HepG2 (cell line): ENCODE measurements around the gene NINL. TPM values are rescaled to one million over a fixed set of nuclear protein-coding genes. Genes with fewer than 3 reads are reported as not detected.

Experiments
- AGO2 ChIP-seq: fragments of 200-400 bp; formaldehyde crosslinking; optimal IDR thresholded peaks from 2 replicates; pipeline ENCODE3; 2017; ENCODE audit warnings: mild to moderate bottlenecking, low read depth, low read length, moderate library complexity
- AHR ChIP-seq: IDR thresholded peaks from 2 replicates; pipeline ENCODE4 v1.6.1; 2018; ENCODE audit warnings: missing genetic modification reagents, missing compliant biosample characterization
- CCAR2 ChIP-seq: fragments of 200-400 bp; formaldehyde crosslinking; optimal IDR thresholded peaks from 2 replicates; pipeline ENCODE3; 2018; ENCODE audit warnings: low read depth, mild to moderate bottlenecking, low read length, moderate library complexity
- CCDC6 ChIP-seq: sonication (generic); formaldehyde crosslinking; IDR thresholded peaks from 2 replicates; pipeline ENCODE4 v1.8.1; 2022; ENCODE audit warnings: mild to moderate bottlenecking, missing genetic modification reagents, moderate library complexity
- EHMT2 ChIP-seq: fragments of 200-600 bp; sonication (generic); IDR thresholded peaks from 2 replicates; pipeline ENCODE4 v1.7.0; 2017; ENCODE audit warnings: antibody characterized with exemption, low read depth, low read length, borderline replicate concordance
- FOXK2 ChIP-seq: fragments of 450-650 bp; IDR thresholded peaks from 2 replicates; pipeline ENCODE4 v1.6.1; 2016
- MIXL1 ChIP-seq: IDR thresholded peaks from 2 replicates; pipeline ENCODE4 v1.6.1; 2016
- NCOA1 ChIP-seq: sonication (generic); formaldehyde crosslinking; IDR thresholded peaks from 2 replicates; pipeline ENCODE4 v1.9.0; 2021; ENCODE audit warnings: missing genetic modification reagents
- NFKB2 ChIP-seq: sonication (generic); formaldehyde crosslinking; IDR thresholded peaks from 2 replicates; pipeline ENCODE4 v1.4.0; 2020; ENCODE audit warnings: missing genetic modification reagents, borderline replicate concordance
- PRDM10 ChIP-seq: sonication (generic); formaldehyde crosslinking; IDR thresholded peaks from 2 replicates; pipeline ENCODE4 v1.4.0; 2020; ENCODE audit warnings: low read depth, missing genetic modification reagents
- PRDM15 ChIP-seq: sonication (generic); formaldehyde crosslinking; IDR thresholded peaks from 2 replicates; pipeline ENCODE4 v1.4.0; 2020; ENCODE audit warnings: missing genetic modification reagents
- TBP ChIP-seq: sonication (generic); formaldehyde crosslinking; IDR thresholded peaks from 2 replicates; pipeline ENCODE4 v1.5.0; 2020; ENCODE audit warnings: missing genetic modification reagents
- THAP8 ChIP-seq: sonication (generic); formaldehyde crosslinking; IDR thresholded peaks from 2 replicates; pipeline ENCODE4 v1.5.1; 2020; ENCODE audit warnings: missing genetic modification reagents, mild to moderate bottlenecking, borderline replicate concordance
- ZNF280B ChIP-seq: sonication (generic); formaldehyde crosslinking; IDR thresholded peaks from 2 replicates; pipeline ENCODE4 v1.5.0; 2020; ENCODE audit warnings: missing genetic modification reagents, mild to moderate bottlenecking, borderline replicate concordance
- ZNF34 ChIP-seq: sonication (generic); formaldehyde crosslinking; IDR thresholded peaks from 2 replicates; pipeline ENCODE4 v1.4.0; 2020; ENCODE audit warnings: mild to moderate bottlenecking, missing genetic modification reagents, borderline replicate concordance
- ZNF343 ChIP-seq: sonication (generic); formaldehyde crosslinking; IDR thresholded peaks from 2 replicates; pipeline ENCODE4 v1.4.0; 2020; ENCODE audit warnings: mild to moderate bottlenecking, missing genetic modification reagents
- ZNF460 ChIP-seq: sonication (generic); formaldehyde crosslinking; IDR thresholded peaks from 2 replicates; pipeline ENCODE4 v1.5.1; 2020; ENCODE audit warnings: missing genetic modification reagents, mild to moderate bottlenecking, borderline replicate concordance
- ZNF660 ChIP-seq: sonication (generic); formaldehyde crosslinking; IDR thresholded peaks from 2 replicates; pipeline ENCODE4 v1.5.1; 2020; ENCODE audit warnings: mild to moderate bottlenecking, low read depth, missing genetic modification reagents, borderline replicate concordance
- ZSCAN22 ChIP-seq: sonication (generic); formaldehyde crosslinking; IDR thresholded peaks from 2 replicates; pipeline ENCODE4 v1.4.0; 2020; ENCODE audit warnings: mild to moderate bottlenecking, missing genetic modification reagents
- polyA plus RNA-seq, 8 experiments: library from polyadenylated mRNA; depleted of rRNA in 3 of 8; stranded (reverse) in 7 of 8; unstranded in 1 of 8; fragments of >200 nt; fragmentation: Illumina TruSeq in 4 of 8; extraction: Trizol in 4 of 8; gene quantifications; 2 replicates each; pipeline versions ENCODE4 v1.2.1 to v1.2.3, GENCODE V29; 2011 to 2016; ENCODE audit warnings: low read depth in 4 of 8, missing spikeins in 1 of 8, mixed read lengths in 1 of 8; ENCODE audit not compliant: insufficient read depth in 1 of 8
- total RNA-seq, 5 experiments: library from RNA; depleted of rRNA; stranded (reverse); fragments of >200 nt; fragmentation: Illumina TruSeq; extraction: Trizol; gene quantifications; 2 replicates each; pipeline ENCODE4 v1.2.3, GENCODE V29; 2016; ENCODE audit warnings: low read depth in 1 of 5

NINL gene
- total and polyA plus RNA-seq, 2 of the 13 experiments (the other 11 are each of a cell fraction or from before 2014, with no cell fraction given), result 32.3 to 34.3 TPM

GRCh38 chr20:25579081-25579770 lies 6.1 kb downstream of the NINL start (continued):
- TF ChIP-seq AGO2, result peak; percentile 56
- TF ChIP-seq CCAR2, result no peak
- TF ChIP-seq ZNF660 (CRISPR knock-in tag), result no peak
- TF ChIP-seq EHMT2, result no peak
- no peak for TF ChIP-seq NCOA1
- no peak for TF ChIP-seq ZSCAN22 (CRISPR knock-in tag)
- TF ChIP-seq THAP8 (CRISPR knock-in tag), result no peak
- TF ChIP-seq FOXK2, result no peak
- TF ChIP-seq NFKB2, result no peak
- no peak for TF ChIP-seq PRDM15 (CRISPR knock-in tag)
- no peak for TF ChIP-seq CCDC6
- TF ChIP-seq ZNF460, result no peak
- TF ChIP-seq AHR (CRISPR knock-in tag), result 0 out of 2 replicates have a peak, but pooled peaks have one; percentile 8
- TF ChIP-seq PRDM10 (CRISPR knock-in tag), result no peak
- peak; percentile 72; the same call in 1 of the 2 replicates for TF ChIP-seq MIXL1
- TF ChIP-seq ZNF34 (CRISPR knock-in tag), result no peak
- TF ChIP-seq ZNF343 (CRISPR knock-in tag), result 0 out of 2 replicates have a peak, but pooled peaks have one; percentile 34
- TF ChIP-seq ZNF280B (CRISPR knock-in tag), result peak; percentile 54; the same call in 1 of the 2 replicates
- no peak for TF ChIP-seq TBP
